HG03571 (cell line): ENCODE data around the gene ALPP.
"Not testable (repeated sequence)": the region's sequence is repeated elsewhere in the genome, so short reads cannot be mapped to it uniquely, and the experiment has no call there.

Source experiments
- ATAC-seq: cut with Tn5 transposase; IDR thresholded peaks from one replicate; pipeline ENCODE4 v1.9.1; 2021; ENCODE audit not compliant: unreplicated experiment

The ALPP gene

GRCh38 chr2:232363064-232363783 is 15.3 kb upstream of the ALPP start:
- ATAC-seq = not testable (repeated sequence)

- no peak for ATAC-seq
Measured at GRCh38 chr2:232363784-232364615, 14.6 kb upstream of the ALPP start.

- ATAC-seq = not testable (repeated sequence)
Measured at GRCh38 chr2:232364806-232365594, 13.6 kb upstream of the ALPP start.

GRCh38 chr2:232365621-232366321 is 12.8 kb upstream of the ALPP start:
- ATAC-seq = no peak

GRCh38 chr2:232366461-232366860 is 12.1 kb upstream of the ALPP start:
- ATAC-seq = not testable (repeated sequence)

GRCh38 chr2:232367016-232367415 is 11.5 kb upstream of the ALPP start:
- no peak for ATAC-seq

- no peak for ATAC-seq
Measured at GRCh38 chr2:232367591-232368233, 10.8 kb upstream of the ALPP start.

GRCh38 chr2:232368311-232368731 is 10.2 kb upstream of the ALPP start:
- no peak for ATAC-seq

- no peak for ATAC-seq
Measured at GRCh38 chr2:232369126-232369951, 9.2 kb upstream of the ALPP start.

GRCh38 chr2:232370007-232370406 is 8.5 kb upstream of the ALPP start:
- not testable (repeated sequence) for ATAC-seq

- ATAC-seq = no peak
Measured at GRCh38 chr2:232372231-232373208, 6.0 kb upstream of the ALPP start.

- no peak for ATAC-seq
Measured at GRCh38 chr2:232374356-232374755, 4.2 kb upstream of the ALPP start.

- no peak for ATAC-seq
Measured at GRCh38 chr2:232375164-232375563, 3.4 kb upstream of the ALPP start.

- ATAC-seq = no peak
Measured at GRCh38 chr2:232376260-232376659, 2.3 kb upstream of the ALPP start.

GRCh38 chr2:232376713-232377112 is 1.8 kb upstream of the ALPP start:
- no peak for ATAC-seq

GRCh38 chr2:232377319-232377718 is 1.2 kb upstream of the ALPP start:
- no peak for ATAC-seq

GRCh38 chr2:232377841-232378734 is 463 bp upstream of the ALPP start:
- ATAC-seq = no peak
